Natural killer cell (primary cell): ENCODE data around the gene OR8A1. TPM values are rescaled to one million over a fixed set of nuclear protein-coding genes. Genes with fewer than 3 reads are reported as not detected.

Experiments
- ATAC-seq, 3 donors: fragments of 150-1000 bp in 2 of 3; fragments of 200-7000 bp in 1 of 3; cut with Tn5 transposase; 1 replicate in 1 of 3; 2 replicates in 2 of 3; pipeline ENCODE4 v1.10.0; 2021; ENCODE audit warnings: mild to moderate bottlenecking in 2 of 3, moderate library complexity in 2 of 3
- DNase-seq, 2 donors: peaks; one replicate each; pipeline versions ENCODE4 v3.0.0 to v3.0.0-alpha.2; 2013 to 2021; ENCODE audit warnings: mixed read lengths in 1 of 2
- H3K27ac ChIP-seq: one replicate; pipeline ENCODE4 v1.5.1; 2013; ENCODE audit warnings: mild to moderate bottlenecking, low read length
- H3K27me3 ChIP-seq: one replicate; pipeline ENCODE4 v1.6.1; 2013; ENCODE audit warnings: low read length; ENCODE audit not compliant: control insufficient read depth, insufficient read depth
- H3K36me3 ChIP-seq: one replicate; pipeline ENCODE4 v1.6.1; 2013; ENCODE audit warnings: low read length; ENCODE audit not compliant: control insufficient read depth, insufficient read depth
- H3K4me1 ChIP-seq: one replicate; pipeline ENCODE4 v1.6.1; 2013; ENCODE audit warnings: low read length; ENCODE audit not compliant: control insufficient read depth, insufficient read depth
- H3K4me3 ChIP-seq: one replicate; pipeline ENCODE4 v1.5.1; 2013; ENCODE audit warnings: low read length
- H3K9me3 ChIP-seq: one replicate; pipeline ENCODE4 v1.6.1; 2013; ENCODE audit warnings: low read length; ENCODE audit not compliant: control insufficient read depth, insufficient read depth
- H3K27ac Mint-ChIP-seq, 2 donors: one replicate each; pipeline ENCODE4 v1.8.0; 2022; ENCODE audit warnings: mild to moderate bottlenecking in 2 of 2, mixed read lengths in 2 of 2, moderate library complexity in 1 of 2
- H3K27me3 Mint-ChIP-seq, 2 donors: one replicate each; pipeline ENCODE4 v1.8.0; 2022; ENCODE audit warnings: low read depth in 2 of 2, mixed read lengths in 2 of 2
- H3K36me3 Mint-ChIP-seq: one replicate; pipeline ENCODE4 v1.8.0; 2022; ENCODE audit warnings: mixed read lengths
- H3K4me1 Mint-ChIP-seq, 2 donors: one replicate each; pipeline ENCODE4 v1.8.0; 2022; ENCODE audit warnings: mixed read lengths in 2 of 2
- H3K4me3 Mint-ChIP-seq: one replicate; pipeline ENCODE4 v1.8.0; 2022; ENCODE audit warnings: mild to moderate bottlenecking, moderate library complexity, mixed read lengths
- H3K9me3 Mint-ChIP-seq, 2 donors: one replicate each; pipeline ENCODE4 v1.8.0; 2022; ENCODE audit warnings: mixed read lengths in 2 of 2
- WGBS: methylation state at CpG from one replicate; pipeline ENCODE4 v1.1.7; 2013; ENCODE audit warnings: missing lambda C conversion rate; ENCODE audit not compliant: insufficient coverage; 5-methylcytosine and 5-hydroxymethylcytosine counted together
- intact Hi-C: fragments of 100-400 bp; cut with micrococcal nuclease; formaldehyde crosslinking; loops from one replicate; pipeline ENCODE4 v1.14.2; 2022
- total RNA-seq, 4 donors: library from RNA; stranded (reverse); fragments of 120-200 nt in 1 of 4; gene quantifications; one replicate each; pipeline versions ENCODE4 v1.2.3 to v1.2.4, GENCODE V29; 2013 to 2022
- TF ChIP-seq, protein P1 (sequence below): fragments of 200-600 bp; IDR thresholded peaks from one replicate; pipeline ENCODE4 v1.8.0; 2022; ENCODE audit warnings: antibody characterized with exemption

Gene OR8A1
- total RNA-seq, 3 donors from 2014 or later (not counting 1 experiment from before 2014, with no cell fraction given), result not detected

DNA sequence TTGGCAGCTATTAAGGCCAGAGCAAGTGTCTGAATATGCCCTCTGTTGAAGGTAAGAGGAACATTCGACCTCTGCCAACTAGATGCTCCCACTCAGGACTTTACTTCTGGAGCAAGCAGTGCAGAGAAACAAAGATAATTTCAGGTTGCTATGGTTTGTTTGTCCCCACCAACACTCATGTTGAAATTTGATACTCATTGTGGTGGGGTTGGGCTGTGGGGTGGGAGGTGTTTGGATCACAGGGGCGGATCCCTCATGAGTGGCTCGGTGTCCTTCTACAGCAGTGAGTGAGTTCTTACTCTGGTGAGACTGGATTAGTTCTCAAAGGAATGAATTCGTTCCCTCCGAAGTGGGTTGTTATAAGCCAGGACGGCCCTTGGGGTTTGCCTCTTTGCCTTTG lies 12.0 kb downstream of the OR8A1 start:
- TF ChIP-seq, protein P1, sequence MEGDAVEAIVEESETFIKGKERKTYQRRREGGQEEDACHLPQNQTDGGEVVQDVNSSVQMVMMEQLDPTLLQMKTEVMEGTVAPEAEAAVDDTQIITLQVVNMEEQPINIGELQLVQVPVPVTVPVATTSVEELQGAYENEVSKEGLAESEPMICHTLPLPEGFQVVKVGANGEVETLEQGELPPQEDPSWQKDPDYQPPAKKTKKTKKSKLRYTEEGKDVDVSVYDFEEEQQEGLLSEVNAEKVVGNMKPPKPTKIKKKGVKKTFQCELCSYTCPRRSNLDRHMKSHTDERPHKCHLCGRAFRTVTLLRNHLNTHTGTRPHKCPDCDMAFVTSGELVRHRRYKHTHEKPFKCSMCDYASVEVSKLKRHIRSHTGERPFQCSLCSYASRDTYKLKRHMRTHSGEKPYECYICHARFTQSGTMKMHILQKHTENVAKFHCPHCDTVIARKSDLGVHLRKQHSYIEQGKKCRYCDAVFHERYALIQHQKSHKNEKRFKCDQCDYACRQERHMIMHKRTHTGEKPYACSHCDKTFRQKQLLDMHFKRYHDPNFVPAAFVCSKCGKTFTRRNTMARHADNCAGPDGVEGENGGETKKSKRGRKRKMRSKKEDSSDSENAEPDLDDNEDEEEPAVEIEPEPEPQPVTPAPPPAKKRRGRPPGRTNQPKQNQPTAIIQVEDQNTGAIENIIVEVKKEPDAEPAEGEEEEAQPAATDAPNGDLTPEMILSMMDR, result no peak
- no peaks in the 10 kb centered on the region for H3K4me1 ChIP-seq
- H3K27ac Mint-ChIP-seq, result no peak overlapping the region
- peaks cover 4% of the 10 kb centered on the region for H3K27me3 ChIP-seq
- H3K9me3 ChIP-seq, result no peaks in the 10 kb centered on the region
- H3K4me1 Mint-ChIP-seq, result no peaks in the 10 kb centered on the region
- ATAC-seq, result no peak
- no peaks in the 10 kb centered on the region for H3K9me3 Mint-ChIP-seq
- no peak for DNase-seq
- no peaks in the 10 kb centered on the region for H3K36me3 ChIP-seq
- no peak overlapping the region for H3K4me3 ChIP-seq
- intact Hi-C loops, result no loop called here
- WGBS, result 86% methylated on average over 6 of the region's 6 CpGs
- H3K27me3 Mint-ChIP-seq, result peaks cover 5 to 6% of the 10 kb centered on the region in 2 donors
- no peak overlapping the region for H3K4me3 Mint-ChIP-seq
- H3K36me3 Mint-ChIP-seq, result no peaks in the 10 kb centered on the region
- H3K27ac ChIP-seq, result no peak overlapping the region

DNA sequence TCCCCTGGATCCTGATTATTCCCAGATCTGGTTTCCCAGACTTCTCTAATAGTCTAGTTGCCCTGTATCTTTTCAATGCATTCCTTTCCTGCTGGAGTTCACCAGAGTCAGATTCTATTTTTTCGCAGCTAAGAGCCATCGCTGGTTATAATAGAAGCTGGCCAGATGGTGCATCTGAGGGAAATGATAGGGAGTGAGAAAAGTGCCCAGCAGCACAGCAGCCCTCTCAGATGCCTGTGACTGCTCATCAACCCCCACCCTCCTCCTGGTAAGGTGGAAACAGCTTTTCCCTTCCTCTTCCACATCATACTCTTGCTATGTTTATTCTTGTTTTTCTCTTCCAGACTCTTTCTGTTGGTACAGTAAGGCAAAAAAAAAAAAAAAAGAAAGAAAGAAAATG lies 12.8 kb downstream of the OR8A1 start:
- ATAC-seq (no peak), DNase-seq (no peak)
- H3K36me3 Mint-ChIP-seq, result no peaks in the 10 kb centered on the region
- H3K27ac Mint-ChIP-seq, result no peak overlapping the region
- Histone ChIP-seq H3K27me3 (peaks cover 6% of the 10 kb centered on the region), H3K4me1 (no peaks in the 10 kb centered on the region), H3K4me3 (no peak overlapping the region), H3K36me3 (no peaks in the 10 kb centered on the region), H3K27ac (no peak overlapping the region), H3K9me3 (no peaks in the 10 kb centered on the region)
- intact Hi-C loops, result no loop called here
- H3K4me3 Mint-ChIP-seq, result no peak overlapping the region
- TF ChIP-seq, protein P1, result no peak
- peaks cover 10 to 14% of the 10 kb centered on the region in 2 donors for H3K27me3 Mint-ChIP-seq
- H3K4me1 Mint-ChIP-seq, result no peaks in the 10 kb centered on the region
- WGBS, result 65% methylated on average over 2 of the region's 2 CpGs
- H3K9me3 Mint-ChIP-seq, result no peaks in the 10 kb centered on the region

DNA sequence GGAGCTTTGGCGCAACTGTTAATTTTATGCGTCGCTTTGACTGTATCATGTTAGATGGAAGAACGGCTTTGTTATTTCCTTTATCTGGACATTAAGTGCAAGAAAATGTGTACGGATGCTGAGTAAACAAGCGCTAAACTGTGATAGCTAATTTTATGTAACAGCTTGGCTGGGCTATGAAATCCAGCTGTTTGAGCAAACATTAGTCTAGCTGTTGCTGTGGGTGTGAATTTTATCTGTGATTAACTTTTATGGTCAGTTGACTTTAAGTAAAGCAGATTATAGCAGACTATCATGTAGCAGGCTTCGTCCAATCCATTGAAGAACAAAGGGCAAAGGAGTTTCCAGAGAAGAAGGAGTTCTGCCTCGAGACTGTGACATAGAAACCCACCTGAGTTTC lies 14.0 kb downstream of the OR8A1 start:
- Mint-ChIP-seq H3K27me3 (peaks cover 13 to 19% of the 10 kb centered on the region in 2 donors), H3K27ac (no peak overlapping the region), H3K9me3 (no peaks in the 10 kb centered on the region), H3K4me1 (no peaks in the 10 kb centered on the region), H3K4me3 (no peak overlapping the region), H3K36me3 (no peaks in the 10 kb centered on the region)
- Histone ChIP-seq H3K36me3 (no peaks in the 10 kb centered on the region), H3K27me3 (peaks cover 6% of the 10 kb centered on the region), H3K27ac (no peak overlapping the region), H3K4me3 (no peak overlapping the region), H3K4me1 (no peaks in the 10 kb centered on the region), H3K9me3 (no peaks in the 10 kb centered on the region)
- WGBS, result 91% methylated on average over 8 of the region's 8 CpGs
- TF ChIP-seq, protein P1, result no peak
- intact Hi-C loops, result no loop called here
- ATAC-seq (no peak), DNase-seq (no peak)

DNA sequence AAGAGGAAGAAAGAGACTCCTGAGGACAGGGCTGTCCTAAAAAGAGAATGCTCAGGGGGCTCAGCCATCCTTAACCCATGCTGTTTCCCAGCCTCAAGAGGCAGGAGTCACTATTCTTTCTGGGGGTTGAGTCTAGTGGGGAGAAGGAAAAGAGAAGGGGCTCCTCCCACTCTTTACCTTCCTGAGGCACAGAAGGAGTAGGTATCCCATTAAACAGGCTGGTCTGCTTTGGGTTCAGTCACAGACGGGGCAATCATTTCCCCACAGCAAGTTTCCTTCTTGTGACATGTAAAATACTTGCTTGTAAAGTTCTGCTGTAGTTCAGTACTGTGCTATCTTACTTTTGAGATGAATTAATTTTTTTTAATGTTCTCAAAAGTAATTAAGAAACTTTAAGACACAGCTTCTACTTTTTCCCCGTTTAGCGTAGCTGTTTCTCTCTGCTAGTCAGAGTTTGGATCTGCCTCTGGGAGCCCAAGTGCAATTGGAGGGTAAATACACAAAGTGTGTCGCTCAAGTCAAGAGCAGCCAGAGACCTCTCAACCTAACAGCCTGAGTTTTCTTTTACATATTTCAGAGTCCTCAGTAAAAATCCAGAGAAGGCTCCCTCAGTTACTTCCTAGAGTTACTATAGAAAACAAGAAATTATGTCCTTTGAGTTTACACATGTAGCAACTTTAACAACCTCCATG lies 15.0 kb downstream of the OR8A1 start:
- TF ChIP-seq, protein P1, result no peak
- no peak overlapping the region for H3K27ac ChIP-seq
- H3K27me3 ChIP-seq, result peaks cover 6% of the 10 kb centered on the region
- H3K36me3 ChIP-seq, result no peaks in the 10 kb centered on the region
- no peaks in the 10 kb centered on the region for H3K9me3 ChIP-seq
- 94% methylated on average over 3 of the region's 4 CpGs for WGBS
- Mint-ChIP-seq H3K4me3 (no peak overlapping the region), H3K27me3 (peaks cover 13 to 19% of the 10 kb centered on the region in 2 donors), H3K4me1 (no peaks in the 10 kb centered on the region), H3K36me3 (no peaks in the 10 kb centered on the region), H3K27ac (no peak overlapping the region), H3K9me3 (no peaks in the 10 kb centered on the region)
- no peak for DNase-seq
- intact Hi-C loops, result loop anchor here (5.0 kb wide), 1 partner anchor 168 kb away; no protein-coding TSS in a partner anchor
- ATAC-seq, result no peak
- H3K4me1 ChIP-seq, result no peaks in the 10 kb centered on the region
- no peak overlapping the region for H3K4me3 ChIP-seq
